Right forelimb (tissue), 1 donor: ENCODE data around the gene FGF6.
"Not testable (repeated sequence)": the region's sequence is repeated elsewhere in the genome, so short reads cannot be mapped to it uniquely, and the experiment has no call there.

Experiments used
- DNase-seq: peaks from one replicate; pipeline ENCODE4 v3.0.0-alpha.2; 2018

The FGF6 gene, protein sequence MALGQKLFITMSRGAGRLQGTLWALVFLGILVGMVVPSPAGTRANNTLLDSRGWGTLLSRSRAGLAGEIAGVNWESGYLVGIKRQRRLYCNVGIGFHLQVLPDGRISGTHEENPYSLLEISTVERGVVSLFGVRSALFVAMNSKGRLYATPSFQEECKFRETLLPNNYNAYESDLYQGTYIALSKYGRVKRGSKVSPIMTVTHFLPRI

DNA sequence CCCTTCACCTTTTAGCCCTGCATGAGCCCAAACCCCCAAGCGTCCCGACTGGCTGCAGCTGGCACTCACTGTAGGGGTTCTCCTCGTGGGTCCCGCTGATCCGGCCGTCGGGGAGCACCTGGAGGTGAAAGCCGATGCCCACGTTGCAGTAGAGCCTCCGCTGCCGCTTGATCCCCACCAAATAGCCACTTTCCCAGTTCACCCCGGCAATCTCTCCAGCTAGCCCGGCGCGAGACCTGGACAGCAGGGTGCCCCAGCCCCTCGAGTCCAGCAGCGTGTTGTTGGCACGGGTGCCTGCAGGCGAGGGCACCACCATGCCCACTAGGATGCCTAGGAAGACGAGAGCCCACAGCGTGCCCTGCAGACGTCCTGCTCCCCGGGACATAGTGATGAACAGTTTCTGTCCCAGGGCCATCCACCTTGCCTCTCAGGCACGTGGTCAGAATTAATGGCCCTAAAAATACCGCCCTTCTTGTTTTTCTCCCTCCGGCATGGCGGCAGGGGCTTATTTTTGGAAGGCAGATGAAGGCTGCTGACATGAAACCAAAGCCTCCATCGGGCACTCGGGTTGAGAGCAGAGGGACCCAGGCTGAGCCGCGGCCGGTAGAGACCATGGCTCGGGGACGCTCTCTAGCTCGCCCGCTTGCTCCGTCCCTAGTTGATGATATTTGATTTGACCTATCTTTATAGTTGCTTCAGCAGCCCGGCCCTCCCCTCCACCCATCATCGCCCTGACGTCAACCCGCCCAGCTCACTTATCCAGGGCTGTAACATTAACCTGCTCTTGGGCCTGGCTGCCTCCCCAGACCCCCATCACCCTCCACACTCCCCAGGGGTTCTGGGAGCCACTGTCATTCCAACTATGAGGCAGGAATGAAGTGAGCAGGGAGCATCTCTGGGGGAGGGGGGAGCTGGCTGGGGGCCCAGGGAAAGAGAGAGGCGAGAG is at the start of gene FGF6:
Gene FGF6 (minus strand): TSS at position 660 of the 946 bp plus-strand sequence. CDS start 245 bp downstream, at position 415.
- no peak for DNase-seq

DNA sequence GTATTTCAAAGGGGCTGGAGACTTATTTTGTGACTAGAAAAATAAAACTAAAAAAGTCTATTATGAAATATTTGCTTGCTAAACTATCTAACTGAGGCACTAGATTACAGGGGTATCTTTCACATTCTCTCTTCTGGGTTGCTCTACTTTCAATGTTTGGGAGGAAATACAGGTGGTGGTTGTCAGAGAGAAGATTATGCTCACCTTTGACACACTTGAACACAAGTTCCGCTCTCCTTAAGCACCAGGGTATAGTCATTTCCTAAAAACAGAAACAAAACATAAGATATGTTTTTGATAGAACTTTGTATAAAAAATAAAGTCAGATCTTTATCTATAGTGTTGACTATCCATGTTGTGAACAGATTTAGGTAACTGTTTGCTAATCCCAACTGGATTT is 45.4 kb upstream of the FGF6 start:
- no peak for DNase-seq

DNA sequence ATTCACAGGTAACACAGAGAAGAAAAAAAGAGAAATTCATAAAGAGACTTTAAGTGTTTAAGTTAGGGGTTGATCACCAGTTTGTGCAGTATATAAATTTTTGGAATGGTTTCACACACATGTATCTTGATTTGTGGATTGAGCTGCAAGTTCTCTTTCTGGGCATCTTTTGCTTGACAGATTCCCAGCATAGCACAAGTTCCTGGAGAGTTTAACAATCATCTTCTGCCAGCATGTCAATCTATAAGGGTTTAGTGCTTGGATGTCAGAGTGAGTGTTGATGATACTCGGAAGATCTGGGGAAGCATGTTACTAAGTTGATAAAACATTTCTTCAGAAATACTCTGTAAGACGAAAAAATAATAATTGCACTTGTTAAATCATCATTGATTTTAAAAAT is 43.9 kb upstream of the FGF6 start:
- no peak for DNase-seq

DNA sequence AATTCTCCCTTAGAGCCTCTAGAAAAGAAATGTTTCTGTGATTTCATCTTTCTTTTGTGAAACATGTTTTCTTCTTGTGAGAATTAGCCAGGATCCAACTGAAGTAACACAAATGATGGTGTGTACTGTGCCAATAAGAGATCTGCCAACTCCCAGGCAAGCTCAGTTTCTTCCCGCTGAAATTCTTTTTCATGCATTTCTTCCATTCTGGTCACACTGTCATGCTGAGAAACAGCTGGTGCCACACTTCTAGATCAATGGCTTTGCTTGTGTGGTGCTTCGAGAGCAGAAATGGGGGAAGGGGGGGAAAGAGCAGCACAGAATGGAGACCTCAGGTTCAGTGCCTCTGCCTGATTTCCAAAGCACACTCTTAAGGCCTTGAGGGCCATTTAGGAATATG is 41.4 kb upstream of the FGF6 start:
- no peak for DNase-seq

DNA sequence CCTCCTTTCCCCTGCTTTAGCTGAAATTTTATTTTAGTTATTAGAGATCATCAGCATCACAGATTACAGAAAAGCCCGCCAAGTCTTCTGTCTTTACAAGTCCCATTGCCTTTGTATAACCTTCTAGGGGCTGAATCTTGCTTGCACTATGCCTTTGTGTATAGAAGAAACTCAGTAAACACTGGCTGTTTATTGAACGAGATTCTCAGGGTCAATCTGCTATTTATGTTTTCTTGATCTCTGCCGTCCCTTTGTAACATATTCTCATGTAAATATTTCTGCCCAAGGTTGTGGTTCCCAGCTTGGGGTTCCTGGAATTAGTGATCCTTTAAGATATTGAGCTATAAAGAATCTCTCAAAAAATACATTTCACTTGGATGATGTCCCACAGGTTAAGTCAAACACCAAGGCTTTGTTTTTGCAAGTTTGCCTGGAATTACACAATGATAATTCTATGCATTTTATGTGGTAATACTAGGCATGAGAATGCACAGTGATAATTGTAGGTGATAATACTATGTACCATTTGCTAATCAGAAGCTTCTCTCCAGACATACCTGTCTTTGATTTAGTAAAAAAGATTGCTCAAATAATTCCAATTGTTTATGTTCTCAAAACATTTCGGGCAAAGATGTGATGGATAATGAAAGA is 40.6 kb upstream of the FGF6 start:
- no peak for DNase-seq

DNA sequence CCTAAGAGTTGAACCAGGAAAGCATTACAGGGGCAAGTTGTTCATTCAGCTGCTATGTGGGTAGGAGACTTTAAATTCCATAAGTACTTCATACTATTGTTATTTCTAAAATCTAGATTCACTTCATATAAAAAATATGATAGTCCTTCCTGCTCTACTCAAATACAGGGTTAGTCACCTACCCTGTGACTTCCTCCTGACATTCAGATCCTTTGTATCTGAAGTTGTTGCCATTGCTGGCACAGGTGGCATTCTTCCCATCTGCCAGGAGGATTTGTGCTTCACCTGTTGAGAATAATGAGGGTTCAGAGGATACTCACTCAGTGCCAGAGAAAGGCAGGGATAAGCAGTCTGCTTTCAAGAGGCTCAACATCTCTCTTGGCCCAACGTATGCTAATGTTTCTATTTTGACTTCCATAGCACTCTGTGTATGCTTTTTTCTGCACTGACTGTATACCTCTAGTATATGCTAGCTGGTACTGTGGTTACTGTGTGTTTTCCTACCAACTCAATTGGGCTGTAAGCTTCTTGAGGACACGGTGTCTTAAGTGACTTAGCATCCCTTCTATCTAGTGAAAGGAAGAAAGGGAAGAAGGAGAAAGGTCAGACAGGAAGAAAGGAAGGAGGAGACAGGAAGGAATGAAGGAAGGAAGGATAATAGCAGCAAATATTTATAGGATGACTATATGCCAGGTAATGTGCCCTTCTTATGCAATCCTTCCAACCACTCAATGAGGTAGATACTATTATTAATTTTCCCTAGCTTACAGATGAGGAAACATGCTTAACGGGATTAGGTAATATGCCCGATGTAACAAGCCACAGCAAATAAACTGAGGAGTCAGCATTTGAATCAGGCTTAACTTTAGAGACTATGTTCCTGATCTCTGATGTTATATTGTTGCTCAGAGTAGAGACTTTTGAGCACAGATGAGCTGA is 38.5 kb upstream of the FGF6 start:
- no peak for DNase-seq

DNA sequence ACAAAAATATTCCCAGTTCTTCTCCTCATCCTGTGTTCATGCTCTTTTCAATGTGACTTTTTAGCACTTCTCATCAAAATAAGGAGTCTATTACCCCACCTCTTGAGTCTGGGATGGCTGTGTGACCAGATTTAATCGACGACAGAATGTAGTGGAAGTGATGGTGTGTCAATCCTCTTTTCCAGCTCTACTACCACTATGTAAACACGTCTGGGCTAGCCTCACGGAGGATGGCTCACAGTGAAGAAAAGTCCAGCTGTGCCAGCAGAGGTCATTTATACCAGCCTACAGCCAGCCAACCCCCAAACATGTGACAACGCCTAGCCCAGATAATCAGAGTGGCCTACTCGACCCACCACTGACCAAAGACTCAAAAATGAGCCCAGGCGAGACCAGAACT is 37.3 kb upstream of the FGF6 start:
- no peak for DNase-seq

DNA sequence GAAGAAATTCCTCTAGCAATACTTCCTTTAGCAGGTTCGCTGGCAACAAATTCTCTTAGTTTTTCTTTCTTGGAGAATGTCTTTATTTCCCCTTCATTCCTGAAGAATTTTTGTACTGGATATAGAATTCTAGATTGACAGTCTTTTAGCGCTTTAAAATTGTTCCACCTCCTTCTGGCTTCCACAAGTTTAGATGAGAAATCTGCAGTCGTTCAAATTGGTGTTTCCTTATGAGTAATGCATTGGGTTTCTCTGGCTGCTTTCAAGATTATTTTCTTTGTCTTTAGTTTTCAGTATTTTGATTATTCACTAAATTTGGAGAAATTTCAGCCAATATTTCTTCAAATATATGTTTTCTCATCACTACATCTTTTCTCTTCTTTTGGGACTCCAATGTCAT is 33.3 kb upstream of the FGF6 start:
- no peak for DNase-seq

DNA sequence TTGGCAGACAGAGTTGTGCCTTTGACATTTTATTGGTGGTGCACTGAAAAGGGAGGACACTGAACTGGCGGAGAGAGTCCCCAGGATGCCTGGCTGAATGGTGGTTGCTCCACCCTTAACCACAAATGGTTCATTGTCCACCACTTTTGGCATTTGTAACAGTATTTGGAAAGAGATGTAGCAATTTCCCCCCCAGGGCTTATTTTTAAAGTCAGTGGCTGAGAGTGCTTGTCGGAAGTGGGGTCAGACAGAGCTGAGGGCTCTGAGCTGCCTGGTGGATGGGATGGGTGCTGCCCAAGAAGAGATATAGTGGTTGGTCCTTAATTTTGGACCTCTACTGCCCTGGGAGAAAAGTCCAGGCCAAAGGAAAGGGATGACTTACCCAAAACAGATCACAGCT is 31.5 kb upstream of the FGF6 start:
- DNase-seq = no peak

DNA sequence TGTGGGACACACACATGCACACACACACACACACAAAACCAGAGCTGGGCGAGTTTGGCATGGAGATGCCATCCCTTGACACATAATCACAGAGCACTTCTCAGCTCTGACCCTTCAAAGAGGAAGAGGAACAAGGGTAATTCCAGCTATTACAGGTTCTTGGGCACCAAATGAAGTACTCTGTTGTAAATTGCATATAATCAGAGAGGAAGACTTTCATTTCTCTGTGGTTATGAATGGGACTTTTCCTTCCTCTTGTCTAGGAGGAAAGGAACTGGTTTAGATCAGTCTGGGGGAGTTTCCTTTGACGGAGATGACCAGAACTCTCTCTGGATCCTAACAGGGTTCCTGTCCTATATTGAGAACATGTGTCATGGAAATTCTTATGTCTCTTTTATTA is 26.4 kb upstream of the FGF6 start:
- DNase-seq = no peak

DNA sequence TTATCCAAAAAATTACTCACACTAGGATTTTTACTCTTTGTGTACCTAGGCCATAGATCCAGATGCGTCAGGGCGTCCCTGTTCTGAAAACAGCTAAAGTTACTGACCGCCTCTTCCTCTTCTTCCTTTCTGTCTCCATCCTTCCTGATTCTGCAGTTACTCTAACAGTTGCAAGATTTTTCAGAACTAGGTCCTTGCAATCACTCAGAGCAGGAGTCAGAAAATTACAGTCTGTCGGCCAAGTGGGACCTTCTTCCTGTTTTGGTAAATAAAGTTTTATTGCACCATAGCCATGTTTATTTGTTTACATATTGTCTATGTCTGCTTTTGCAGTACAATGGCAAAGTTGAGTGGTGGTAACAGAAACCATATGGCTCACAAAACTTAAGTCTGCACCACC is 25.6 kb upstream of the FGF6 start:
- DNase-seq = no peak

DNA sequence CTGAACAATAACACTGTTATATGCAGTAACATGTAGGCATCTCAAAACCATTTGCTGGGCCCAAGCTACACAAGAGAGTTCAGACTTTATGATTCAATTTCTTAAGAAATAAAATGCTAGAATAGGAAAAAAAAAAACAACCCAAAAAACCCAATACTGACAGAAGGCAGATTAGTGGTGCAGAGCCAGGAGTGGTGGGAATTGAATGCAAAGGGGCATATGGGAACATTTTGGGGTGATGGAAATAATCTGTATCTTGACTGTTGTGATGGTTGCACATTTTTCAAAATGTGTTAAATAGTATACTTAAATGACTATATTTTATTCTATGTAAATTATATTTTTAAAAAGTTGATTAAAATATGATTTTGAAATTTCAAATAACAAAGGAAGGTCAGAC is 23.4 kb upstream of the FGF6 start:
- DNase-seq = no peak

DNA sequence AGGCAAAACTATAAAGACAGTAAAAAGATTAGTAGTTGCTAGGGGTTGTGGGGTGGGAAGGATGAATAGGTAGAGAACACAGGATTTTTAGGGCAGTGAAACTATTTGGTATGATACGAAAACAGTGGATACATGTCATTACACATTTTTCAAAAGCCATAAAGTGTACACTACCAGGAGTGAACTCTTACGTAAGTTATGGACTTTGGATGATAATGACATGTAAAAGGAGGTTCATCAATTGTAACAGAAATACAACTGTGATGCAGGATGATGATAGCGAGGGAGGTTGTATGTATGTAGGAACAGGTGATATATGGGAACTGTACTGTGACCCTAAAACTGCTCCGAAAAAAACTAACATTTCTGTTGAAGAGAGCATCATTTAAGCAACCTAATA is 15.1 kb upstream of the FGF6 start:
- DNase-seq = no peak

DNA sequence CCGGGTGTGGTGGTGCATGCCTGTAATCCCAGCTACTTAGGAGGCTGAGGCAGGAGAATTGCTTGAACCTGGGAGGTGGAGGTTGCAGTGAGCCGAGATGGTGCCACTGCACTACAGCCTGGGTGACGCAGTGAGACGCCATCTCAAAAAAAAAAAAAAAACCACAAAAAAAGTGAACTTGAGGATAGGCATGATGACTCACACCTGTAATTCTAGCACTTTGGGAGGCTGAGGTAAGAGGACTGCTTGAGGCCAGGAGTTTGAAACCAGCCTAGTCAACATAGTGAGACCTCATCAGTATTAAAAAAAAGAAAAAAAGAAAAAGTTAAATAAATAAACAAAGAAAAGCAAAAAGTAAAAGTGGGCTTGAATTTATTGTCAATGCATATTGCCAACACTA is 10.2 kb upstream of the FGF6 start:
- DNase-seq = not testable (repeated sequence)

DNA sequence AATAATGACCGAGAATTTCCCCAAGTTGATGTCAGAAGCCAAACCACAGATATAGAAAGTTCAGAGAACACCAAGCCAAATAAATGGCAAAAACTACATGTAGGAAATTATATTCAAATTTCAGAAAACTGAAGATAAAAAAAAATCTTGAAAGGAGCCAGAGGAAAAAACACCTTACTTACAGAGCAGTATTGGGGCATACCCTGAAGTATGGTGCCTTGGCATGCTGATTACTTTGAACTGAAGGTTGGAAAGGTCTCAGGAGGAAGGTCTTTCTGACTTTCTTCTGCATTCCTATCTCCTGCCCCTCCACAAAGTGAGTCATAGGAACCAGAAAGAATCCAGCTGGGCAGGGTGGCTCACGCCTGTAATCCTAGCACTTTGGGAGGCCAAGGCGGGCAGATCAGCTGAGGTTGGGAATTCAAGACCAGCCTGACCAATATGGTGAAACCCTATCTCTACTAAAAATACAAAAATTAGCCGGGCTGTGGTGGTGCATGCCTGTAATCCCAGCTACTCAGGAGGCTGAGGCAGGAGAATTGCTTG is 8.8 kb upstream of the FGF6 start:
- DNase-seq = no peak

DNA sequence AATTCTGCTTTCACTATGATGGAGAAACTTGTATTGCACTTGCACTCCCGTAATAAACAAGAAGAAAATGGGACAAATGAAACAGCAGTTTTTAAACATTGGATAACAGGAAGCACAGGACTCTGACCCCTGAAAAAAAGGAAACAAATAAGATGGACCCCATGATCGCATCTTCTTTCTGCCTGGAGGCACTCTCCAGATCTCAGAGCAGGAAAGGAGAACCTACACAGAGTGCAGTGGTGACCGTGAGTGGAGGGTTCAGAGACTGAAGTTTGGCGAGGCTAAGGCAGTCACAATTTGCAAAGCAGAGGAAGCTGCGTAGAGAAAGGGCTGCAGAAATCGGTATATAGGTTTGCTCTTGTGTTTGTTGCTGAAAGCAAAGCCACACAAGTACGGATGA is 6.1 kb upstream of the FGF6 start:
- DNase-seq = no peak

DNA sequence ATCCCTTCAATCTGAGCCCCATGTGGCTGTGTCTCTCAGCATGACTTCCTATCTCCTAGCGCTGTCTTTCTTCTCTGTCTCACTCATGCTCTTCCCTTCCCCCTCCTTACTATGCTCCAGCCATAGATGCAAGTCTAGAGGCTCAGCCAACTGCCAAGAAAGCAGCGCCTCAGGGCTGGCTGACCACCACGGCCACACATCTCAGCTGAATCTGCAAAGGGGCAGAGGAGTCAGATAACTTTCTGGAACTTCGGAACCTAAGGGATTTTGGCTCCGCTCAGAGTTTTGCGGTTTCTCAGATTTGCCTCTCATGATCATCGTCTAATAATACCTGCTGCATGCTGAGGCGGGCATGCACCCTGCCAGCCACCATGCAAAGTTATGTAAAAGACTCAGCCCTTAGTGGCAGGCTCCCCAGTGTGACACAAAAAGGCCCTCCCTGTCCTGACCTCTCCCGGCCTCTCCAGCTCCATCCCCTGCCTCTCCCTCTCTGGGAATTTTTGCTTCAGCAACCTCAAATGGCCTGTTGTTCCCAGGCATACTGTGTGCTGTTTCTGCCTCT is 5.0 kb upstream of the FGF6 start:
- DNase-seq = no peak

DNA sequence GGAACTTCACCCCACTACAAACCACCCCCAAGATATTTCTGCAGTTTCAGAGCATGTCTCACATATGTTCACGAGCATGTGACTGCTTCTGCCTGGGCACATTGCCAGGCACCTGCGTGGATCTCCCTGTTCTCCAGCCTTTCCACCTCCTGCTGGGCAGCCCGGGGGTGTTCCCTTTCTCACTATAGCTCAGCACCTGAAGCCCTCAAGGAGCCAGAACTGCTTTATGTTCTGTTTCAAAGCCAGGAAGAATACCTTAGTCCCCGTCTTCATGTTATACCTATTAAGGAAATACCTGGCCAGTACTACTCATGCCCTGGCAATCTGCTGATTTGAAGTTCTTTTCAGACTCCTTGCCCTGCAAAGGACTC is 4.2 kb upstream of the FGF6 start:
- no peak for DNase-seq

DNA sequence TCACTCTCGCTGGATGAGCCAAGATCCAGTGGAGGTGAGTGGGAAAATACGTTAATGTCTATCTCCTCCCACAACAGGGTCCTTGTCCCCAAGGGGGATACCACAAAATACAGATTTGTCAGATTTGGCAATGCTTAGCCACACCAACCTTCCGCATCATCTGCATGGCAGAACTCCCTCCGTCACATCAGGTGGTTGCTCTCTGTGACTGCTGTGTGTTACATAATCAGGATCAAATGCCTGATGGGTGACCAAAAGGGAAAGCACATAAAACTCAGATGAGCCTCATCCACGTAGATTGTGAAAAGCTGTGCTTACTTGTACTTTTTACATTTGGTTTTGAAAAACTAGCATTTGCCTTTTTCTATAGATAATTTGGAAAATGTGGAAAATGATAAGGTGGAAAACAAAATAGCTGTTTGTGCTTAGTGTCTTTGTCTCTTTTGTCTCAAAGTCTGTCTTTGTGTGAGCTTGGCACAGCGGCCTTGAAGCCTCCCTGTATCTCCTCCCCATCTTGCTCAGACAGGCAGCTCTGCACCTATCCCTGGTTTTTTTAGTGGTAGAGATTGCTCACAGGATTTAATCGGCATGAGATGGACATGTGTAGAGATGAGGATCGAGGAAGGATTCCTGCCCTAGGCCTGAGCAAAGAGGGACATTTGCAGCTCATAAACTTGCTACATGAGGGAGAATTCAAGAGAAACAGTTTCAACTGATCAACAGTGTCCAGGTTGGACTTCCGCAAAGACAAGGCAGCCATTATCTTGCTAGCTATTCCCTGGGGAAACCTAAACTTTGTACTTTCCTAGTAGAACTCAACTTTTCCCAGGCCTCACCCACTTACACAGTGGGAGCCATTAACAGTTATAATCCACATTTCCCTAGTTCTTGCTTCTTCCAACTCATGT is 3.6 kb upstream of the FGF6 start:
- DNase-seq = no peak

DNA sequence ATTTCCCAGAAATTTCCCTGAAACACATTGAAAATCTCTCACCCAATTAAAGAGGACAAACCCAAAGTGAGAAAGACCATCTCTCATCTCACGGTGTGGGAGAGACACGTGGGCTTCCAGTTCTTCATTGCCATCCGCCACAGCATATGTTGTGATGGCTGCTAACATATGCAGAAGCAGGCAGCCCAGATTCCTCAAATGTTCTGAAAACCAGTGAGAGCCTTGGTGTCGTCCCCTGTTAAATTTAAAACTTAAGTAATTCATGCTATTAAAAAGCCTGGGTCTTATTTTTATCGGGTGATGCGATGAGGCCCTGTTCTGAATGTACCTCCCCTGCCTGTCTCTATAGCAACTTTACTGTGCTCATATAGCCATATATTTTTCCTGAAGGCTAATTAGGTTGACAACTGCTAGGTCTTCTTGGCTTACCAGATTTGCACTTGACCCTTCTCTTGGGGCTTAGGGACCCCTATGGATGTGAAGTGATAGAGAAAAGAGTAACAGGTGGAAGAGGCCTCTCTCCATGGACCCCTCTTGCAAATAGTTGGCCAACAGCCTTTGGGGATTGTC is 2.8 kb upstream of the FGF6 start:
- DNase-seq = no peak

DNA sequence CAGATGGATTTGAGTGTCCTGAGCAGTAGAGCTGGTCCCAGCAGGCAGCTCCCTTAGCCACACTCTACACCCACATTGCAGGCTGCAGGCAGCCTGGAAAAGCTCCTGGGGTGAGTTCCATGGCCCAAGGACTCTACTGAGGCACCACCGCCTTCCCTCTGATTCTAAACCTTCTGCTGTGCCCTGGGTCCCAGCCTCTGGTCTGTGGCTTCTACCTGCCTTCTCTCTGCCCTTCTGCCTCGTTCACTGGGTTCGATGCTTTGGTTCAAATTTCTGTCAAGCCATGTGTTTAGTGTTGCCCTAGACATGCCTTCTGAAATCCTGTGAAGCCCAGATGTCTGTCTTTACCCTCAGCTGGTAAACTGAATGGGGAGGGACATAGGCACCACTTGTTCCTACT is 1.5 kb upstream of the FGF6 start:
- DNase-seq = no peak
